ENCODE results near the gene GALNT6.

DNA sequence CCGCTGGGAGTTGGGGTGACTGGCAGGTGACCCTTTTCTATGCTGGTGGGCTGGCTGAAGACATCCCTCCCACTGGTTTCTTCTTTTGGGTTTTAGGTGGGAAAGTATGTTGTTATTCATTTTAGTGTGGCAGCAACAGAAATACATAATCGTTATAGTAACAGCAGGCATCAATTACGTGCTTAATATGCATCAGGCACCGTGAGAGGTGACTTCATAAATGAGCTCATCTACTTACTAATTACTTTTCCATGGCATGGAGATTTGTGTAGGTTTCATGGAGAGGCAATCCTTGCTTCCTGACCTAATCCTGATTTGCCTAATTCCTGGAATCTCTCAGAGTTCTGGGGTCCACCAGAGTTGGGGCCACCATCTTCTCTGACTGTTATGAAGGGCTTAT lies 31.4 kb downstream of the GALNT6 start:
- TF ChIP-seq POLR2A (IDR thresholded peaks at IDR 0.05) (no peak), EP300 (IDR thresholded peaks at IDR 0.05) (no peak)
- TF ChIP-seq, protein P1, sequence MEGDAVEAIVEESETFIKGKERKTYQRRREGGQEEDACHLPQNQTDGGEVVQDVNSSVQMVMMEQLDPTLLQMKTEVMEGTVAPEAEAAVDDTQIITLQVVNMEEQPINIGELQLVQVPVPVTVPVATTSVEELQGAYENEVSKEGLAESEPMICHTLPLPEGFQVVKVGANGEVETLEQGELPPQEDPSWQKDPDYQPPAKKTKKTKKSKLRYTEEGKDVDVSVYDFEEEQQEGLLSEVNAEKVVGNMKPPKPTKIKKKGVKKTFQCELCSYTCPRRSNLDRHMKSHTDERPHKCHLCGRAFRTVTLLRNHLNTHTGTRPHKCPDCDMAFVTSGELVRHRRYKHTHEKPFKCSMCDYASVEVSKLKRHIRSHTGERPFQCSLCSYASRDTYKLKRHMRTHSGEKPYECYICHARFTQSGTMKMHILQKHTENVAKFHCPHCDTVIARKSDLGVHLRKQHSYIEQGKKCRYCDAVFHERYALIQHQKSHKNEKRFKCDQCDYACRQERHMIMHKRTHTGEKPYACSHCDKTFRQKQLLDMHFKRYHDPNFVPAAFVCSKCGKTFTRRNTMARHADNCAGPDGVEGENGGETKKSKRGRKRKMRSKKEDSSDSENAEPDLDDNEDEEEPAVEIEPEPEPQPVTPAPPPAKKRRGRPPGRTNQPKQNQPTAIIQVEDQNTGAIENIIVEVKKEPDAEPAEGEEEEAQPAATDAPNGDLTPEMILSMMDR (IDR thresholded peaks at IDR 0.05), result no peak

Measured in stomach (tissue), 4 donors.